Osteoblast (primary cell): ENCODE data around the gene FANCI. TPM values are rescaled to one million over a fixed set of nuclear protein-coding genes. Genes with fewer than 3 reads are reported as not detected.

Source experiments
- DNase-seq: peaks from one replicate; pipeline ENCODE4 v3.0.0; 2011; ENCODE audit warnings: low spot score, mixed read lengths; ENCODE audit not compliant: insufficient read length; ENCODE audit errors: missing footprints
- H2AFZ ChIP-seq: 2 replicates; pipeline ENCODE4 v1.6.0; 2011; ENCODE audit warnings: mild to moderate bottlenecking, low read length
- H3K27ac ChIP-seq: 2 replicates; pipeline ENCODE4 v1.5.1; 2011; ENCODE audit warnings: mild to moderate bottlenecking, low read depth, low read length, moderate library complexity
- H3K27me3 ChIP-seq: 2 replicates; pipeline ENCODE4 v1.6.0; 2012; ENCODE audit warnings: mild to moderate bottlenecking, control low read depth, inconsistent platforms, low read length, moderate library complexity; ENCODE audit not compliant: insufficient read depth
- H3K36me3 ChIP-seq: 2 replicates; pipeline ENCODE4 v1.5.1; 2011; ENCODE audit warnings: mild to moderate bottlenecking, low read length, control low read depth, moderate library complexity; ENCODE audit not compliant: insufficient read depth
- H3K4me1 ChIP-seq: 2 replicates; pipeline ENCODE4 v1.5.1; 2011; ENCODE audit warnings: mild to moderate bottlenecking, low read length, control low read depth, moderate library complexity; ENCODE audit not compliant: insufficient read depth
- H3K4me2 ChIP-seq: 2 replicates; pipeline ENCODE4 v1.6.0; 2011; ENCODE audit warnings: mild to moderate bottlenecking, low read length; ENCODE audit not compliant: insufficient read depth
- H3K4me3 ChIP-seq: fragments of 200-600 bp; sonication (generic); 3 replicates; pipeline ENCODE4 v1.5.1; 2012; ENCODE audit warnings: mild to moderate bottlenecking, low read length, inconsistent platforms; ENCODE audit not compliant: insufficient read depth
- H3K79me2 ChIP-seq: 2 replicates; pipeline ENCODE4 v1.6.0; 2012; ENCODE audit warnings: mild to moderate bottlenecking, low read length, control low read depth, inconsistent platforms; ENCODE audit not compliant: insufficient read depth
- H3K9me3 ChIP-seq: 2 replicates; pipeline ENCODE4 v1.5.1; 2011; ENCODE audit warnings: low read depth, low read length, control low read depth
- H4K20me1 ChIP-seq: 2 replicates; pipeline ENCODE4 v1.6.0; 2012; ENCODE audit warnings: mild to moderate bottlenecking, low read length, control low read depth; ENCODE audit not compliant: insufficient read depth
- total RNA-seq: library from RNA; depleted of rRNA; stranded (reverse); fragments of >200 nt; gene quantifications from 2 replicates; pipeline ENCODE4 v1.2.3, GENCODE V29; 2012
- TF ChIP-seq, protein P1 (sequence below): IDR thresholded peaks from 2 replicates; pipeline ENCODE4 v1.5.1; 2011; ENCODE audit warnings: mild to moderate bottlenecking, low read depth, low read length, moderate library complexity; ENCODE audit errors: extremely low read depth

Gene FANCI
- total RNA-seq, 1 donor = 59.4 TPM

DNA sequence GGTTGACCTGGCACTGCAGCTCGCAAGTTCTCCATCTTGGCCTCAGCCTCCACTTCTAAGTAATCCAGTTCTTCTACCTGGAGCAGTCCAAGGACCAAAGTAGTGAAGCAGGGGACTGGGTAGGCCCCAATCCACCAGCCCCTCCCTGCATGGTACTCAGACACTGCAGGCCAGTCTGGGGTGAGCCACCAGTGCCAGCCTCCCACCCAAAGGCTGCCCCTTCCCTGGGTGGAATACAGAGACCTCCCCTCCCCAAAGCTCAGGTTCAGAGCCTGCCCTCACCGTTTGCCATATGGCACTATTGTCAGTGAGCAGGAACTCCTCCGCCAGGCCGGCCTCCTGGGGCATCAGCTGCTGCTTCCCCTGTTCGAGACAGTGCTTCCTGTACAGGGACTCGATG lies 80.0 kb downstream of the FANCI start:
- DNase-seq = peak; percentile 43
- no peaks in the 10 kb centered on the region for H3K9me3 ChIP-seq

GRCh38 chr15:89325039-89325803 lies 81.4 kb downstream of the FANCI start:
- Histone ChIP-seq H4K20me1 (peaks cover 48% of the 10 kb centered on the region), H3K79me2 (peaks cover 66% of the 10 kb centered on the region), H3K4me1 (no peaks in the 10 kb centered on the region), H2AFZ (no peak overlapping the region), H3K27ac (no peak overlapping the region), H3K4me3 (no peak overlapping the region), H3K27me3 (no peaks in the 10 kb centered on the region), H3K4me2 (no peak overlapping the region), H3K36me3 (peaks cover 97% of the 10 kb centered on the region), H3K9me3 (no peaks in the 10 kb centered on the region)
- TF ChIP-seq, protein P1, sequence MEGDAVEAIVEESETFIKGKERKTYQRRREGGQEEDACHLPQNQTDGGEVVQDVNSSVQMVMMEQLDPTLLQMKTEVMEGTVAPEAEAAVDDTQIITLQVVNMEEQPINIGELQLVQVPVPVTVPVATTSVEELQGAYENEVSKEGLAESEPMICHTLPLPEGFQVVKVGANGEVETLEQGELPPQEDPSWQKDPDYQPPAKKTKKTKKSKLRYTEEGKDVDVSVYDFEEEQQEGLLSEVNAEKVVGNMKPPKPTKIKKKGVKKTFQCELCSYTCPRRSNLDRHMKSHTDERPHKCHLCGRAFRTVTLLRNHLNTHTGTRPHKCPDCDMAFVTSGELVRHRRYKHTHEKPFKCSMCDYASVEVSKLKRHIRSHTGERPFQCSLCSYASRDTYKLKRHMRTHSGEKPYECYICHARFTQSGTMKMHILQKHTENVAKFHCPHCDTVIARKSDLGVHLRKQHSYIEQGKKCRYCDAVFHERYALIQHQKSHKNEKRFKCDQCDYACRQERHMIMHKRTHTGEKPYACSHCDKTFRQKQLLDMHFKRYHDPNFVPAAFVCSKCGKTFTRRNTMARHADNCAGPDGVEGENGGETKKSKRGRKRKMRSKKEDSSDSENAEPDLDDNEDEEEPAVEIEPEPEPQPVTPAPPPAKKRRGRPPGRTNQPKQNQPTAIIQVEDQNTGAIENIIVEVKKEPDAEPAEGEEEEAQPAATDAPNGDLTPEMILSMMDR = no peak
- no peak for DNase-seq

More for the DNA sequence above, 80.0 kb downstream of the FANCI start:
- Histone ChIP-seq H3K4me1 (no peaks in the 10 kb centered on the region), H2AFZ (no peak overlapping the region), H3K27me3 (no peaks in the 10 kb centered on the region), H3K4me2 (no peak overlapping the region), H3K4me3 (no peak overlapping the region), H3K79me2 (peaks cover 57% of the 10 kb centered on the region), H3K36me3 (peaks cover 96% of the 10 kb centered on the region), H3K27ac (no peak overlapping the region), H4K20me1 (peaks cover 42% of the 10 kb centered on the region)
- TF ChIP-seq, protein P1 = no peak

GRCh38 chr15:89326316-89326715 lies 82.5 kb downstream of the FANCI start:
- Histone ChIP-seq H3K36me3 (peaks cover 97% of the 10 kb centered on the region), H3K4me2 (no peak overlapping the region), H3K27ac (no peak overlapping the region), H3K4me3 (no peak overlapping the region), H2AFZ (no peak overlapping the region), H3K79me2 (peaks cover 70% of the 10 kb centered on the region), H3K4me1 (peaks cover 2% of the 10 kb centered on the region), H3K9me3 (no peaks in the 10 kb centered on the region), H4K20me1 (peaks cover 54% of the 10 kb centered on the region), H3K27me3 (no peaks in the 10 kb centered on the region)
- peak; percentile 62 for DNase-seq
- TF ChIP-seq, protein P1 = no peak

- H3K36me3 ChIP-seq = peaks cover 97% of the 10 kb centered on the region
- H3K9me3 ChIP-seq = no peaks in the 10 kb centered on the region
- H3K4me1 ChIP-seq = peaks cover 10% of the 10 kb centered on the region
- H4K20me1 ChIP-seq = peaks cover 57% of the 10 kb centered on the region
- TF ChIP-seq, protein P1 = no peak
- H3K4me3 ChIP-seq = no peak overlapping the region
- peak; percentile 65 for DNase-seq
- H2AFZ ChIP-seq = no peak overlapping the region
- no peak overlapping the region for H3K4me2 ChIP-seq
- H3K27ac ChIP-seq = no peak overlapping the region
- H3K79me2 ChIP-seq = peaks cover 76% of the 10 kb centered on the region
- no peaks in the 10 kb centered on the region for H3K27me3 ChIP-seq
Measured at GRCh38 chr15:89327113-89327512, 83.3 kb downstream of the FANCI start.
